PC-3 (cell line): ENCODE measurements around the gene TSGA10. TPM values are rescaled to one million over a fixed set of nuclear protein-coding genes. Genes with fewer than 3 reads are reported as not detected.
A peak's percentile ranks its signal among the peaks of the same experiment; 100 is the strongest.

Source experiments
- ATAC-seq: fragments of 200-7000 bp; cut with Tn5 transposase; 2 replicates; pipeline ENCODE4 v1.9.1; 2020; ENCODE audit warnings: mild to moderate bottlenecking, moderate library complexity
- BruUV-seq: library from RNA; stranded (reverse); fragments of 400-500 nt; replicated peaks from 2 replicates; lab custom pipeline; 2021; lab: Mats Ljungman, UMichigan
- CTCF ChIA-PET: fragments of 300-600 bp; sonication (Branson Sonifier 250); formaldehyde crosslinking; loops from one replicate; lab custom pipeline; 2022; ENCODE audit warnings: antibody characterized with exemption; lab: Charles Lee
- POLR2A ChIA-PET: fragments of 300-600 bp; sonication (Branson Sonifier 250); formaldehyde crosslinking; loops from one replicate; lab custom pipeline; 2022; ENCODE audit warnings: antibody characterized with exemption; ENCODE audit not compliant: unreplicated experiment; lab: Charles Lee
- DNase-seq: peaks from one replicate; pipeline ENCODE4 v3.0.0-alpha.2; 2015
- H2AFZ ChIP-seq: fragments of 300-600 bp; sonication (generic); 2 replicates; pipeline ENCODE4 v1.6.0; 2016; ENCODE audit warnings: antibody characterized with exemption, low read length
- H3F3A ChIP-seq: fragments of 300-600 bp; sonication (generic); one replicate; pipeline ENCODE4 v1.6.0; 2017; ENCODE audit warnings: antibody characterized with exemption, low read length, control low read depth, mild to moderate bottlenecking; ENCODE audit not compliant: unreplicated experiment
- H3K27ac ChIP-seq: fragments of 300-600 bp; sonication (generic); 2 replicates; pipeline ENCODE4 v1.5.1; 2016; ENCODE audit warnings: mild to moderate bottlenecking, low read length
- H3K27me3 ChIP-seq: fragments of 300-600 bp; sonication (generic); 2 replicates; pipeline ENCODE4 v1.6.1; 2016; ENCODE audit warnings: low read length, mixed read lengths
- H3K36me3 ChIP-seq: fragments of 300-600 bp; sonication (generic); 2 replicates; pipeline ENCODE4 v1.6.1; 2016; ENCODE audit warnings: low read depth, mixed run types, low read length, mixed read lengths
- H3K4me1 ChIP-seq: fragments of 300-600 bp; sonication (generic); 2 replicates; pipeline ENCODE4 v1.5.1; 2016; ENCODE audit warnings: low read length; ENCODE audit not compliant: insufficient read depth
- H3K4me2 ChIP-seq: fragments of 300-600 bp; sonication (generic); 2 replicates; pipeline ENCODE4 v1.6.0; 2016; ENCODE audit warnings: low read length
- H3K4me3 ChIP-seq: fragments of 300-600 bp; sonication (generic); 2 replicates; pipeline ENCODE4 v1.5.1; 2016; ENCODE audit warnings: mild to moderate bottlenecking, low read length, mixed read lengths
- H3K79me2 ChIP-seq: fragments of 300-600 bp; sonication (generic); 2 replicates; pipeline ENCODE4 v1.6.1; 2017; ENCODE audit warnings: low read length, mixed read lengths
- H3K9ac ChIP-seq: fragments of 300-600 bp; sonication (generic); 2 replicates; pipeline ENCODE4 v1.6.0; 2016; ENCODE audit warnings: mild to moderate bottlenecking, low read length
- H3K9me2 ChIP-seq: fragments of 300-600 bp; sonication (generic); replicated peaks from 2 replicates; pipeline ENCODE4 v1.6.1; 2016; ENCODE audit warnings: mixed run types, low read length, mixed read lengths
- H3K9me3 ChIP-seq: fragments of 300-600 bp; sonication (generic); 2 replicates; pipeline ENCODE4 v1.6.1; 2016; ENCODE audit warnings: low read length, mixed read lengths
- H4K20me1 ChIP-seq: fragments of 300-600 bp; sonication (generic); 2 replicates; pipeline ENCODE4 v1.6.1; 2016; ENCODE audit warnings: low read length, mixed read lengths
- CTCF ChIP-seq: fragments of 300-600 bp; sonication (generic); conservative IDR thresholded peaks from 2 replicates; pipeline ENCODE4 v1.5.1; 2017; ENCODE audit warnings: antibody characterized with exemption, low read depth, mild to moderate bottlenecking, low read length
- EZH2 ChIP-seq: fragments of 300-600 bp; sonication (generic); IDR thresholded peaks from one replicate; pipeline ENCODE4 v1.6.1; 2017; ENCODE audit warnings: antibody characterized with exemption, mild to moderate bottlenecking, low read length; ENCODE audit not compliant: unreplicated experiment
- EZH2phosphoT487 ChIP-seq: fragments of 300-600 bp; sonication (generic); IDR thresholded peaks from 2 replicates; pipeline ENCODE4 v1.6.1; 2018; ENCODE audit warnings: mild to moderate bottlenecking, antibody characterized with exemption, low read length, borderline replicate concordance
- intact Hi-C: fragments of 100-400 bp; cut with micrococcal nuclease; formaldehyde crosslinking; loops from 2 replicates; pipeline ENCODE4 v1.9.0; 2023
- total RNA-seq: library from RNA; depleted of rRNA; stranded (reverse); fragments of >200 nt; gene quantifications from 2 replicates; pipeline ENCODE4 v1.2.3, GENCODE V29; 2014

Gene TSGA10
- total RNA-seq, 1 experiment from 2014 or later, result 8.9 TPM

- Histone ChIP-seq H3K9me3 (no peaks in the 10 kb centered on the region), H2AFZ (peak within 1 kb of the TSS; percentile 92), H3K79me2 (peaks cover 85% of the 10 kb centered on the region), H3K4me2 (peak within 1 kb of the TSS; percentile 78), H3K36me3 (no peaks in the 10 kb centered on the region), H3K27ac (peak within 1 kb of the TSS; percentile 27), H3K27me3 (no peaks in the 10 kb centered on the region), H4K20me1 (no peaks in the 10 kb centered on the region), H3F3A (no peaks in the 10 kb centered on the region), H3K4me3 (peak within 1 kb of the TSS; percentile 99), H3K4me1 (peaks cover 11% of the 10 kb centered on the region), H3K9ac (peak within 1 kb of the TSS; percentile 87), H3K9me2 (no peaks in the 10 kb centered on the region)
- ChIA-PET POLR2A (interaction anchor here (1.0 kb wide), 1 partner anchor 156 kb away, joined by 21 read pairs; the partner anchor contains the start of gene EIF5B), CTCF (interaction anchor here (0.7 kb wide), 1 partner anchor 40 kb away, joined by 3 read pairs; no protein-coding TSS in a partner anchor)
- TF ChIP-seq EZH2phosphoT487 (no peak), CTCF (no peak), EZH2 (no peak)
- DNase-seq (peak; percentile 97), ATAC-seq (peak; percentile 88)
- intact Hi-C loops, result loop anchor here (1.0 to 2.0 kb wide), 3 partner anchors 26 to 155 kb away; partner anchors contain the start of genes C2orf15, LIPT1, TSGA10 and TXNDC9
- BruUV-seq, result TSS peak; percentile 83
Observed at GRCh38 chr2:99180755-99181623, 26.2 kb upstream of the TSGA10 start, which contains the start of the genes MITD1 and MRPL30. TSS of gene MITD1 (minus strand) at chr2:99181058. CDS start at chr2:99180981, 77 bp downstream. TSS of gene MRPL30 (plus strand) at chr2:99181184. CDS start at chr2:99186204, 5,020 bp downstream.

GRCh38 chr2:99171377-99172140 lies 16.8 kb upstream of the TSGA10 start:
- ChIA-PET POLR2A (no interaction called here), CTCF (no interaction called here)
- Histone ChIP-seq H3K79me2 (no peaks in the 10 kb centered on the region), H3K9me3 (no peaks in the 10 kb centered on the region), H3K27ac (no peak overlapping the region), H3K4me3 (no peak overlapping the region), H3K4me1 (no peaks in the 10 kb centered on the region), H3K4me2 (no peak overlapping the region), H3K36me3 (peaks cover 24% of the 10 kb centered on the region; the same call in 1 of the 2 replicates), H2AFZ (no peak overlapping the region), H3F3A (no peaks in the 10 kb centered on the region), H4K20me1 (no peaks in the 10 kb centered on the region), H3K9me2 (no peaks in the 10 kb centered on the region), H3K27me3 (no peaks in the 10 kb centered on the region), H3K9ac (no peak overlapping the region)
- no TSS peak for BruUV-seq
- TF ChIP-seq EZH2phosphoT487 (no peak), CTCF (no peak), EZH2 (no peak)
- ATAC-seq (no peak), DNase-seq (no peak)
- intact Hi-C loops, result no loop called here
